Measurements from ENCODE around the gene MARCHF4.

Gene MARCHF4

DNA sequence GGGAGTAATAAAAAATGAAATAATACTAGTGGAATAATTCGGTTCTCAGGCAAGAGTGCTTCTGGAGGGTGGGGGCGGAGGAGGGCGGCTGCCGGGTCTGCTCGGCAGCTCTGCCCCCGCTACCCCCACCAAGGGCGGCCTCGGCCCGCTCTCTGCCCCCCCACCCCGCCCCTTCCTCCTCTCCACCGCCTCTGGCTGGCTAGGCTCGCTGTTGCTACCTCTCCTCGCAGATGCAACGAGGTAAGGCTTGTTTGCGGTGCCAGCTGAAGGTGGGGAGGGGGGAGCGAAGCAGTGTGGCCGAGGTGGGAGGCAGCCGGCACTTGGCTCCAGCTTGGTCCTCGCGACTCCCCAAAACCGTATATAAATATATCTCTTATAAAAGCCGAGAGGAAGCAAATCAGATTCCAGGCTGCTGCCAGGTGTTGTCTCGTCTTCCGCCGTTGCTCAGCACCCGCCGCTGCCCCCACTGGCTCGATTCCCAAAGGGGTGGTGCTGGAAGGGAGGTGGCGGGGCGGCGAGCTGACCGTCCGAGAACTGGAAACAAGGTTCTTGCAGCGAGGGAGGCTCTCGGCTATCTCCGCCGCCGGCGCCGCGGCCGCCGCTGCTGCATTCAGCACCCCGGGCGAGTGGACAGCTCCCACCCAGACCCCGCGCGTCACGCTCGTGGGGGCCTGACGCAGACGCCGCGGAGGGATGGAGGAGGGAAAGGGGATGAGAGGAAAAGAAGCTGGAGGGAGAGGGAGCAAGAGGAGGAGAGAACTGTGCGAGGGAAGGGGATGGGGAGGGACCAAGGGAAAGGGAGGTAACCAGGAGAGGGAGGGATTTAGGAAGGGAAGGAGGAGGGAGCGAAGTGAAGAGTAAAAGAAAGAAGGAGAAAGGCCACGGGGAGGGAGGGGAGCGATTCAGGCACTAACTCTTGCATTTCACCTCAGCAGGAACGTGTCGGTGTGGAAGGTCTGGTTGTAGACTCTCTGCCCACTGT is at the start of gene MARCHF4:
Gene MARCHF4, minus strand, starts transcription at position 763 of the 982 bp plus-strand sequence. CDS start 2,223 bp downstream, outside the sequence.
- Histone ChIP-seq H3K36me3 (ENCODE audit: control insufficient read depth, insufficient read depth, low read length) (no peaks in the 10 kb centered on the region), H3K9me3 (ENCODE audit: control insufficient read depth, insufficient read depth, low read depth, low read length) (no peaks in the 10 kb centered on the region), H3K27ac (ENCODE audit: low read depth, low read length) (no peak within 1 kb of the TSS), H3K27me3 (ENCODE audit: control insufficient read depth, insufficient read depth, low read length) (peaks cover 65% of the 10 kb centered on the region), H3K4me3 (ENCODE audit: low read depth, low read length) (peak within 1 kb of the TSS; percentile 62), H3K9ac (ENCODE audit: low read length) (no peak within 1 kb of the TSS), H3K4me1 (ENCODE audit: control insufficient read depth, insufficient read depth, low read length) (peaks cover 14% of the 10 kb centered on the region; the same call in 1 of the 2 replicates)

DNA sequence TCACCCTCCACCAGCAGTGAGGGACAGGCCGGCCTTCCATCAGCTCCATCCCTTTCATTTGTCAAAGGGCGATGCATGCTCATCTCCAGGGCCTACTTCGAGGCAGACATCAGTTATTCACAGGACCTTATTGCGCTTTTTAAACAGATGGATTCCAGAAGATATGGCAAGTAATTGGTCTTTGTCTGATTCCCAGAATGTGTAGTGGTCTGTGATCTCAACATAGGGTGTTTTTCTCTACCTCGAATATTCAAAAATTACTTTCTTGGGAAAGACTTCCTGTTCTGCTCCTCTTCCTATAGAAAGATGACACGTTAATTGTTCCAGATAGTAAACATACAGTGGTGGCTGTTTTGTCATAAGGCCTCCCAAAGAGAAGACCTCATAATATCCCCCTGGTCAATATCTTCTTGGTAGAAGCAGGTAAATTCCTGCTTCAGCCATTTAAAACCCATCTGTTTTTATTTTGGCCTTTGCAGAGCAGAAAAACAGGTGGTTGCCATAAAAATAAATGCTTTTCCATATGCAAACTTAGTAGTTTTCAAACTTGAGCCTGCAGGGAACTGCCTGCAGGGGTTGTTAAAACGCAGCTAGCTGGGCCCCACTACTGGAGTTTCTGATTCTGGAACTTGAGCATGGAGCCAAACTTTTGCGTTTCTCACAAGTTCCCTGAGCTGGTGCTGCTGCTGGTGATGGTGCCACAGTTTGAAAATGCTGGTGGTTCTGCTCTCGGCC is 48.3 kb upstream of the MARCHF4 start:
- H3K9me3 ChIP-seq (ENCODE audit: control insufficient read depth, insufficient read depth, low read depth, low read length) = peaks cover 5% of the 10 kb centered on the region; the same call in 1 of the 2 replicates
- no peak overlapping the region for H3K27ac ChIP-seq (ENCODE audit: low read depth, low read length)
- peaks cover 77% of the 10 kb centered on the region for H3K36me3 ChIP-seq (ENCODE audit: control insufficient read depth, insufficient read depth, low read length)
- H3K27me3 ChIP-seq (ENCODE audit: control insufficient read depth, insufficient read depth, low read length) = no peaks in the 10 kb centered on the region
- no peaks in the 10 kb centered on the region for H3K4me1 ChIP-seq (ENCODE audit: control insufficient read depth, insufficient read depth, low read length)
- no peak overlapping the region for H3K9ac ChIP-seq (ENCODE audit: low read length)
- H3K4me3 ChIP-seq (ENCODE audit: low read depth, low read length) = no peak overlapping the region

DNA sequence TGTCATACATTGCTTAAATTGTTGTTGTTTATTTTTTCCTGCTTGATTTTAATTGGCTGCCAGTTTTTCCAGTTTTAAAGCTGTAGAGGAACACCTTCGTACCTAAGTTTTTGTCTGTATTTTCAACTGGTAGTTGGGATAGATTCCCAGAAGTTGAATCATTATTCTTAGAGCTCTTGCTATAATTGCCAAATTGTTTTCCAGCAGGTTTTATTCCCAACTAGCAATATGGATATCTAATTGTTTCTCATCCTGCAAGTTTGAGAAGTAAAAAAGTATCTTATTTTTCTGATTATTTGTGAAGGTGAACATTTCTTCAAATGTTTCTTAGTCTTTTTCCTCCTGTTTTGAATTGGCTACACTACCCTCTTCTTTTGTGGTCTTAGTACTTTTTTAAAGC is 46.7 kb upstream of the MARCHF4 start:
- Histone ChIP-seq H3K4me3 (ENCODE audit: low read depth, low read length) (no peak overlapping the region), H3K9me3 (ENCODE audit: control insufficient read depth, insufficient read depth, low read depth, low read length) (no peaks in the 10 kb centered on the region), H3K9ac (ENCODE audit: low read length) (no peak overlapping the region), H3K27me3 (ENCODE audit: control insufficient read depth, insufficient read depth, low read length) (no peaks in the 10 kb centered on the region), H3K4me1 (ENCODE audit: control insufficient read depth, insufficient read depth, low read length) (no peaks in the 10 kb centered on the region), H3K36me3 (ENCODE audit: control insufficient read depth, insufficient read depth, low read length) (peaks cover 69% of the 10 kb centered on the region), H3K27ac (ENCODE audit: low read depth, low read length) (no peak overlapping the region)

- Histone ChIP-seq H3K36me3 (ENCODE audit: control insufficient read depth, insufficient read depth, low read length) (peaks cover 47% of the 10 kb centered on the region), H3K27me3 (ENCODE audit: control insufficient read depth, insufficient read depth, low read length) (no peaks in the 10 kb centered on the region), H3K27ac (ENCODE audit: low read depth, low read length) (no peak overlapping the region)
These were observed 44.5 kb upstream of the MARCHF4 start for GRCh38 chr2:216416571-216417307.

DNA sequence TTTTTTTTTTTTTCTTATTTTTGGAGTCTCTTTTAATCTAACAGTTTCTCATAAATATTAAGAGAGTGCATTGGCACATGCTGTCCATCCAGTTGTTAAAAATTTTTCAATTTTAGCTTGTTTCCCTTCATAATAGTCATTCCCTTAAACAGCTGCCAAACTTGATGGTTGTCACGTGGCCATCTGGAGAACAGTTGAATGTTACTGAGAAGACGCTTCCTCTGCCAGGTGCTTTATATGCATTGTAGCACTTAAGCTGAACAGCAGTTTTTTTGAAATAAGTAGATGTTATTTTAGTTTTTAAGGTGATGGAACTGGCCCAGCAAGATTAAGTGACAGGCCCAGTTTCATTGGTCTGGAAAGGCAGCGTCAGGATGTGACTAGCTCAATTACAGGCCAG is 43.3 kb upstream of the MARCHF4 start:
- no peak overlapping the region for H3K4me3 ChIP-seq (ENCODE audit: low read depth, low read length)
- H3K27ac ChIP-seq (ENCODE audit: low read depth, low read length) = no peak overlapping the region
- no peaks in the 10 kb centered on the region for H3K27me3 ChIP-seq (ENCODE audit: control insufficient read depth, insufficient read depth, low read length)
- no peaks in the 10 kb centered on the region; the same call in 1 of the 2 replicates for H3K4me1 ChIP-seq (ENCODE audit: control insufficient read depth, insufficient read depth, low read length)
- peaks cover 37% of the 10 kb centered on the region for H3K36me3 ChIP-seq (ENCODE audit: control insufficient read depth, insufficient read depth, low read length)
- no peak overlapping the region for H3K9ac ChIP-seq (ENCODE audit: low read length)
- no peaks in the 10 kb centered on the region for H3K9me3 ChIP-seq (ENCODE audit: control insufficient read depth, insufficient read depth, low read depth, low read length)

More at GRCh38 chr2:216416571-216417307, 44.5 kb upstream of the MARCHF4 start:
- no peaks in the 10 kb centered on the region; the same call in 1 of the 2 replicates for H3K4me1 ChIP-seq (ENCODE audit: control insufficient read depth, insufficient read depth, low read length)
- no peak overlapping the region for H3K4me3 ChIP-seq (ENCODE audit: low read depth, low read length)
- no peak overlapping the region for H3K9ac ChIP-seq (ENCODE audit: low read length)
- H3K9me3 ChIP-seq (ENCODE audit: control insufficient read depth, insufficient read depth, low read depth, low read length) = no peaks in the 10 kb centered on the region

DNA sequence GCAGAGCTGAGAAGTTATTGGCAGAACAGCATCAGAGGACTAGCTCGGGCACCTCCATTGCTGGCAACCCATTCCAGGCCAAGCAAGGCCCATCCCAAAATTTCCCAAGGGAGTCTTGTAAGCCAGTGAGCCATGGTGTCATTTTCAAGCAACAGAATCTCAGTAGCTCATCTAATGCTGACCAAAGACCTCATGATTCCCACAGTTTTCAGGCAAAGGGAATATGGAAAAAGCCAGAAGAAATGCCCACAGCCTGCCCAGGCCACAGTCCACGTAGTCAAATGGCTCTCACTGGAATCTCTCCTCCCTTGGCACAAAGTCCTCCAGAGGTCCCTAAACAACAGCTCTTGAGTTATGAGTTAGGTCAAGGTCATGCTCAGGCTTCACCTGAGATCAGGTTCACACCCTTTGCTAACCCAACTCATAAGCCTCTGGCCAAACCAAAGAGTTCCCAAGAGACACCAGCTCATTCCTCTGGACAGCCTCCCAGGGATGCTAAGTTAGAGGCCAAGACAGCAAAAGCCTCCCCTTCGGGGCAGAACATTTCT is 42.6 kb upstream of the MARCHF4 start:
- Histone ChIP-seq H3K9me3 (ENCODE audit: control insufficient read depth, insufficient read depth, low read depth, low read length) (no peaks in the 10 kb centered on the region), H3K4me1 (ENCODE audit: control insufficient read depth, insufficient read depth, low read length) (no peaks in the 10 kb centered on the region; the same call in 1 of the 2 replicates), H3K9ac (ENCODE audit: low read length) (no peak overlapping the region), H3K36me3 (ENCODE audit: control insufficient read depth, insufficient read depth, low read length) (peaks cover 30% of the 10 kb centered on the region), H3K4me3 (ENCODE audit: low read depth, low read length) (no peak overlapping the region), H3K27me3 (ENCODE audit: control insufficient read depth, insufficient read depth, low read length) (no peaks in the 10 kb centered on the region), H3K27ac (ENCODE audit: low read depth, low read length) (no peak overlapping the region)

DNA sequence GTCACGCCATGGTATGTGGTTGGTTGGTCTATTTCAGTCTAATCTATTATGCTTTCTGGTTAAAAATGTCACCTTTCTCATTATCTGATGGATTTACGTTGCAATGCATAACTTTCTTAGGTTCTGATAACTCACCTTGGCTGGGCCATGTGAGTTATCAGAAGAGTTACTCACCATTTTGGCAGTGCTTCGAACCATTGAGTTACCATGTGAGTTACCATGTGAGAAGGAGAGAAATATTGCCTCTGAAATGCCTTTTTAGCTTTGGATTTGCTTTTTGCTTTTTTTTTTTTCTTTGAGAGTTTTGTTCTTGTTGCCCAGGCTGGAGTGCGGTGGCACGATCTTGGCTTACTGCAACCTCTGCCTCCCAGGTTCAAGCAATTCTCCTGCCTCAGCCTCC is 41.6 kb upstream of the MARCHF4 start:
- Histone ChIP-seq H3K27ac (ENCODE audit: low read depth, low read length) (no peak overlapping the region), H3K27me3 (ENCODE audit: control insufficient read depth, insufficient read depth, low read length) (no peaks in the 10 kb centered on the region), H3K9me3 (ENCODE audit: control insufficient read depth, insufficient read depth, low read depth, low read length) (no peaks in the 10 kb centered on the region), H3K36me3 (ENCODE audit: control insufficient read depth, insufficient read depth, low read length) (peaks cover 28% of the 10 kb centered on the region), H3K4me1 (ENCODE audit: control insufficient read depth, insufficient read depth, low read length) (no peaks in the 10 kb centered on the region; the same call in 1 of the 2 replicates), H3K4me3 (ENCODE audit: low read depth, low read length) (no peak overlapping the region), H3K9ac (ENCODE audit: low read length) (no peak overlapping the region)

- peaks cover 25% of the 10 kb centered on the region for H3K36me3 ChIP-seq (ENCODE audit: control insufficient read depth, insufficient read depth, low read length)
- no peaks in the 10 kb centered on the region for H3K9me3 ChIP-seq (ENCODE audit: control insufficient read depth, insufficient read depth, low read depth, low read length)
- H3K4me1 ChIP-seq (ENCODE audit: control insufficient read depth, insufficient read depth, low read length) = peaks cover 8% of the 10 kb centered on the region
- H3K9ac ChIP-seq (ENCODE audit: low read length) = peak within 1 kb of the TSS; percentile 93
- peak within 1 kb of the TSS; percentile 83 for H3K27ac ChIP-seq (ENCODE audit: low read depth, low read length)
- no peaks in the 10 kb centered on the region for H3K27me3 ChIP-seq (ENCODE audit: control insufficient read depth, insufficient read depth, low read length)
- H3K4me3 ChIP-seq (ENCODE audit: low read depth, low read length) = peak within 1 kb of the TSS; percentile 95
These were observed 40.0 kb upstream of the MARCHF4 start, which contains the start of gene SMARCAL1 for GRCh38 chr2:216412022-216412999. Gene SMARCAL1, plus strand, starts transcription at chr2:216412484. Its CDS starts 2,221 bp downstream, at chr2:216414705.

DNA sequence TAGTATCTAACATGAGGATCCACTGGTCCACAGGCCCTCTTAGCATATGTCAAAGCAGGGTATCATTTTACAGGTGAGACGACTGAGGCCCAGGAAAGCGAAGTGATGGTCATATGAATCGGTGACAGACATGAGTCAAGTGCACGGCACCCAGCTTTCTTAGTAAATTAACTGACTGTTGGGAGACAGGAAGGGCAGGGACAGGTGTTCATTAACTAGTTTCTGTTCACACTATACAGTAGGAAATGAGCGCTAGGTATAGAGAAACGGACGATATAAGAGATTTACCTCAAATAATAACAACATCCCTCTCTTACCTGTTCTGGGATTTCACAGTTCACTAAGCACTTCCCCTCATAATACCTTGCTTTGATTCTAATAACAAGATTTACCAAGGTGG is 38.3 kb upstream of the MARCHF4 start:
- no peak overlapping the region for H3K4me3 ChIP-seq (ENCODE audit: low read depth, low read length)
- no peak overlapping the region for H3K9ac ChIP-seq (ENCODE audit: low read length)
- peaks cover 14% of the 10 kb centered on the region for H3K4me1 ChIP-seq (ENCODE audit: control insufficient read depth, insufficient read depth, low read length)
- no peak overlapping the region for H3K27ac ChIP-seq (ENCODE audit: low read depth, low read length)
- H3K36me3 ChIP-seq (ENCODE audit: control insufficient read depth, insufficient read depth, low read length) = peaks cover 8% of the 10 kb centered on the region; the same call in 1 of the 2 replicates
- no peaks in the 10 kb centered on the region for H3K27me3 ChIP-seq (ENCODE audit: control insufficient read depth, insufficient read depth, low read length)
- no peaks in the 10 kb centered on the region for H3K9me3 ChIP-seq (ENCODE audit: control insufficient read depth, insufficient read depth, low read depth, low read length)
